HG03521 (cell line): ENCODE data around the gene ZBTB32.
"Not testable (repeated sequence)": the region's sequence is repeated elsewhere in the genome, so short reads cannot be mapped to it uniquely, and the experiment has no call there.

Experiments
- ATAC-seq: cut with Tn5 transposase; IDR thresholded peaks from one replicate; pipeline ENCODE4 v1.9.1; 2021; ENCODE audit warnings: mild to moderate bottlenecking, moderate library complexity; ENCODE audit not compliant: unreplicated experiment

Gene ZBTB32

GRCh38 chr19:35719402-35720162 is 15.2 kb downstream of the ZBTB32 start:
- ATAC-seq, result no peak

- no peak for ATAC-seq
These were observed 15.8 kb downstream of the ZBTB32 start for GRCh38 chr19:35720163-35720524.

GRCh38 chr19:35720648-35721047 is 16.3 kb downstream of the ZBTB32 start:
- ATAC-seq, result no peak

GRCh38 chr19:35721374-35721773 is 17.0 kb downstream of the ZBTB32 start:
- ATAC-seq, result no peak

GRCh38 chr19:35722461-35722860 is 18.1 kb downstream of the ZBTB32 start:
- ATAC-seq, result no peak

- no peak for ATAC-seq
These were observed 18.5 kb downstream of the ZBTB32 start for GRCh38 chr19:35722897-35723296.

- no peak for ATAC-seq
These were observed 19.3 kb downstream of the ZBTB32 start for GRCh38 chr19:35723671-35724070.

- ATAC-seq, result not testable (repeated sequence)
These were observed 19.8 kb downstream of the ZBTB32 start for GRCh38 chr19:35724132-35724531.

GRCh38 chr19:35724560-35724959 is 20.2 kb downstream of the ZBTB32 start:
- no peak for ATAC-seq

GRCh38 chr19:35725216-35725861 is 21.0 kb downstream of the ZBTB32 start:
- no peak for ATAC-seq

- no peak for ATAC-seq
These were observed 22.9 kb downstream of the ZBTB32 start for GRCh38 chr19:35727053-35727955.

- no peak for ATAC-seq
These were observed 23.8 kb downstream of the ZBTB32 start for GRCh38 chr19:35727956-35728706.

- ATAC-seq, result no peak
These were observed 24.7 kb downstream of the ZBTB32 start for GRCh38 chr19:35729021-35729420.

GRCh38 chr19:35729763-35730162 is 25.4 kb downstream of the ZBTB32 start:
- no peak for ATAC-seq

GRCh38 chr19:35730326-35730725 is 26.0 kb downstream of the ZBTB32 start:
- no peak for ATAC-seq

GRCh38 chr19:35731353-35731752 is 27.0 kb downstream of the ZBTB32 start:
- no peak for ATAC-seq

- ATAC-seq, result no peak
These were observed 27.5 kb downstream of the ZBTB32 start for GRCh38 chr19:35731779-35732405.

GRCh38 chr19:35732540-35733179 is 28.3 kb downstream of the ZBTB32 start:
- no peak for ATAC-seq

- no peak for ATAC-seq
These were observed 29.1 kb downstream of the ZBTB32 start for GRCh38 chr19:35733180-35734125.
